Erythroblast (primary cell): Measurements from ENCODE around the gene NLRC5.

Experiments
- GATA1 ChIP-seq: IDR thresholded peaks from 2 replicates; pipeline ENCODE4 v1.6.1; 2011; ENCODE audit warnings: low read depth, mild to moderate bottlenecking, control low read depth, low read length, moderate library complexity
- POLR2A ChIP-seq: IDR thresholded peaks from 2 replicates; pipeline ENCODE4 v1.6.1; 2011; ENCODE audit warnings: mild to moderate bottlenecking, low read length

DNA sequence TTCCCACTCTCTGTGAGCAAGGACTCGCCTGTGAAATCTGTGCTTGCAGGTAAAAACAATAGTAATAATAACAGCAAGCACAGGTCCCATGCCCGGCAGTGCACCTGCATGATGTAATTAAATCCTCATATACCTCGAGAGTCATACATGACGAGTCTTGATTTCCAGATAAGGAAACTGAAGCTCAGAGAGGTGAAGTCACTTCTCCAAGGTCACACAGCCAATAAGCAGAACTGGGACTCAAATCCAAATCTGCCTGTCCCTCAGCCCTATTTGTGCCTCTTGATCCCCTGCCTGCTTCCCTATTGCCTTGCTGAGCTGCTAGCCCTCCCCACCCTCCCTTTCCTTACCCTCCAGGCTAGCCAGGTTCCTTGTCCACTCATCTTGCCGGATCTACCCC lies 65.0 kb downstream of the NLRC5 start:
- TF ChIP-seq POLR2A (no peak), GATA1 (no peak)
